GM08714 (cell line): ENCODE measurements around the gene EFHD1.

Experiments
- H3K4me3 ChIP-seq: fragments of 200-500 bp; sonication (Bioruptor generic); 2 replicates; pipeline ENCODE4 v1.5.1; 2014; ENCODE audit warnings: mild to moderate bottlenecking, low read length, inconsistent platforms
- ZNF274 ChIP-seq: IDR thresholded peaks from 2 replicates; pipeline ENCODE4 v1.6.1; 2012; ENCODE audit warnings: mild to moderate bottlenecking, low read depth, low read length

The EFHD1 gene

GRCh38 chr2:232609607-232610006, 23.8 kb upstream of the EFHD1 start:
- H3K4me3 ChIP-seq = no peak overlapping the region
- TF ChIP-seq ZNF274 = no peak

- TF ChIP-seq ZNF274 = no peak
- no peak overlapping the region for H3K4me3 ChIP-seq
These were observed 23.3 kb upstream of the EFHD1 start for GRCh38 chr2:232610081-232610480.

- H3K4me3 ChIP-seq = no peak overlapping the region
These were observed 22.3 kb upstream of the EFHD1 start for GRCh38 chr2:232611061-232611460.

GRCh38 chr2:232611559-232612218, 21.7 kb upstream of the EFHD1 start:
- no peak overlapping the region for H3K4me3 ChIP-seq
- TF ChIP-seq ZNF274 = no peak

More at GRCh38 chr2:232611061-232611460, 22.3 kb upstream of the EFHD1 start:
- no peak for TF ChIP-seq ZNF274

- no peak overlapping the region for H3K4me3 ChIP-seq
- TF ChIP-seq ZNF274 = no peak
These were observed 19.8 kb upstream of the EFHD1 start for GRCh38 chr2:232613538-232614134.

GRCh38 chr2:232615339-232615738, 18.1 kb upstream of the EFHD1 start:
- H3K4me3 ChIP-seq = no peak overlapping the region
- no peak for TF ChIP-seq ZNF274

GRCh38 chr2:232621186-232621585, 12.2 kb upstream of the EFHD1 start:
- no peak for TF ChIP-seq ZNF274

GRCh38 chr2:232622563-232622962, 10.8 kb upstream of the EFHD1 start:
- TF ChIP-seq ZNF274 = no peak
- H3K4me3 ChIP-seq = no peak overlapping the region

More at GRCh38 chr2:232621186-232621585, 12.2 kb upstream of the EFHD1 start:
- no peak overlapping the region for H3K4me3 ChIP-seq

- no peak overlapping the region for H3K4me3 ChIP-seq
- TF ChIP-seq ZNF274 = no peak
These were observed 9.3 kb upstream of the EFHD1 start for GRCh38 chr2:232623768-232624765.

GRCh38 chr2:232626584-232626983, 6.8 kb upstream of the EFHD1 start:
- no peak for TF ChIP-seq ZNF274
- H3K4me3 ChIP-seq = no peak overlapping the region

GRCh38 chr2:232628466-232629128, 4.8 kb upstream of the EFHD1 start:
- TF ChIP-seq ZNF274 = no peak

GRCh38 chr2:232629129-232629475, 4.3 kb upstream of the EFHD1 start:
- no peak for TF ChIP-seq ZNF274
- no peak overlapping the region for H3K4me3 ChIP-seq

More at GRCh38 chr2:232628466-232629128, 4.8 kb upstream of the EFHD1 start:
- H3K4me3 ChIP-seq = no peak overlapping the region

GRCh38 chr2:232632229-232632903, 1.0 kb upstream of the EFHD1 start:
- H3K4me3 ChIP-seq = no peak overlapping the region; the same call in 1 of the 2 replicates
- no peak for TF ChIP-seq ZNF274
